Panc1 (cell line): ENCODE results near the gene ANKRD61. TPM values are rescaled to one million over a fixed set of nuclear protein-coding genes. Genes with fewer than 3 reads are reported as not detected.
"Not testable (repeated sequence)": the region's sequence is repeated elsewhere in the genome, so short reads cannot be mapped to it uniquely, and the experiment has no call there.

Source experiments
- ATAC-seq: fragments of 200-7000 bp; cut with Tn5 transposase; 2 replicates; pipeline ENCODE4 v1.9.1; 2020; ENCODE audit warnings: mild to moderate bottlenecking, moderate library complexity
- BruUV-seq: library from RNA; stranded (reverse); fragments of 400-500 nt; replicated peaks from 2 replicates; lab custom pipeline; 2021; lab: Mats Ljungman, UMichigan
- CTCF ChIA-PET: fragments of 300-600 bp; sonication (Branson Sonifier 250); formaldehyde crosslinking; loops from one replicate; lab custom pipeline; 2022; ENCODE audit warnings: antibody characterized with exemption; lab: Charles Lee
- POLR2A ChIA-PET: fragments of 300-600 bp; sonication (Branson Sonifier 250); formaldehyde crosslinking; loops from one replicate; lab custom pipeline; 2022; ENCODE audit warnings: antibody characterized with exemption; lab: Charles Lee
- DNase-seq: peaks from one replicate; pipeline ENCODE4 v3.0.0-alpha.2; 2010; ENCODE audit warnings: low read depth, low spot score
- H3K27ac ChIP-seq: 2 replicates; pipeline ENCODE4 v1.5.1; 2011; ENCODE audit warnings: mild to moderate bottlenecking, low read length, inconsistent platforms
- H3K27me3 ChIP-seq: fragments of 200-500 bp; sonication (Bioruptor generic); 2 replicates; pipeline ENCODE4 v1.6.0; 2014; ENCODE audit warnings: low read length, inconsistent platforms; ENCODE audit not compliant: control insufficient read depth, insufficient read depth
- H3K36me3 ChIP-seq: fragments of 200-500 bp; sonication (Bioruptor generic); 2 replicates; pipeline ENCODE4 v1.5.1; 2014; ENCODE audit warnings: inconsistent platforms, mild to moderate bottlenecking, low read length, moderate library complexity; ENCODE audit not compliant: control insufficient read depth, insufficient read depth
- H3K4me1 ChIP-seq: 2 replicates; pipeline ENCODE4 v1.5.1; 2011; ENCODE audit warnings: inconsistent platforms, mild to moderate bottlenecking, low read length, moderate library complexity; ENCODE audit not compliant: control insufficient read depth, insufficient read depth
- H3K4me3 ChIP-seq, 2 experiments: 2 replicates each; pipeline ENCODE4 v1.5.1; 2011 to 2012; ENCODE audit warnings: low read depth in 2 of 2, low read length in 2 of 2, mild to moderate bottlenecking in 2 of 2, inconsistent platforms in 1 of 2, moderate library complexity in 1 of 2
- H3K9me3 ChIP-seq: fragments of 200-500 bp; sonication (Bioruptor generic); 2 replicates; pipeline ENCODE4 v1.5.1; 2014; ENCODE audit warnings: low read depth, mild to moderate bottlenecking, inconsistent platforms, low read length, moderate library complexity; ENCODE audit not compliant: control insufficient read depth, insufficient read depth
- POLR2AphosphoS5 ChIP-seq: IDR thresholded peaks from 2 replicates; pipeline ENCODE4 v1.6.1; 2012; ENCODE audit warnings: mild to moderate bottlenecking, low read depth, low read length, moderate library complexity
- SIN3A ChIP-seq: IDR thresholded peaks from 2 replicates; pipeline ENCODE4 v1.6.1; 2012; ENCODE audit warnings: low read depth, mild to moderate bottlenecking, low read length, moderate library complexity, borderline replicate concordance; ENCODE audit not compliant: insufficient read depth
- TCF7L2 ChIP-seq: IDR thresholded peaks from 2 replicates; pipeline ENCODE4 v1.6.1; 2011; ENCODE audit warnings: mild to moderate bottlenecking, low read depth, low read length, inconsistent platforms
- in situ Hi-C: cut with HindIII; loops from 2 replicates; pipeline ENCODE4 v1.10.0; 2016; ENCODE audit warnings: low sequenced_read_pairs, low pct_unique_long_range_greater_than_20kb
- intact Hi-C: fragments of 100-400 bp; cut with micrococcal nuclease; formaldehyde crosslinking; loops from one replicate; pipeline ENCODE4 v1.10.0; 2022; ENCODE audit not compliant: unreplicated experiment
- total RNA-seq: library from RNA; stranded (reverse); gene quantifications from one replicate; pipeline ENCODE4 v1.2.1, GENCODE V29; 2021; ENCODE audit not compliant: unreplicated experiment
- TF ChIP-seq, protein P1 (sequence below), 2 experiments: IDR thresholded peaks; 2 replicates each; pipeline ENCODE4 v1.6.1; 2011 to 2012; ENCODE audit warnings: low read depth in 2 of 2, control low read depth in 1 of 2, low read length in 1 of 2, mild to moderate bottlenecking in 1 of 2, moderate library complexity in 1 of 2; ENCODE audit not compliant: insufficient read depth in 1 of 2
- TF ChIP-seq, protein P2 (sequence below): fragments of 450-650 bp; IDR thresholded peaks from 2 replicates; pipeline ENCODE4 v1.5.1; 2017; ENCODE audit warnings: mild to moderate bottlenecking

ANKRD61 gene
- total RNA-seq, 1 experiment from 2014 or later = 0.18 TPM

DNA sequence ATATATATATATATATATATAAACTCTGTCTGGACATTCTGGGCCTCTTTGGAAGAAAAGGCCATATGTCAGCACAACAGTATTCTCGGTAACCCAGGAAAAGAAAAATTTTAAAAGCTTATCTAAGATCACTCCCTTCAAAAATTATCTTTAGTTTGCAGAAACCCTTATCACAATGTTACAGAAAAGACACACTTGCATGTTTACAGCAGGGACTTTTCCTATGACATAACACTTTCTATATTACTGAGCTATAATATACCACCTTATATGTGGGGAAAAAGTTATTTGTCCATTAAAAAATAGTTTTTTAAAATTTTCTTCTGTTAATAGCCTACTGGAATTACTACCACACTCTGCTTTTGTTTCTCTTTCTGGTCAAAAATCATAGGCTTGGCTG lies 25.4 kb downstream of the ANKRD61 start:
- no peak for DNase-seq
- Histone ChIP-seq H3K4me1 (peaks cover 8% of the 10 kb centered on the region), H3K36me3 (peaks cover 12% of the 10 kb centered on the region), H3K27ac (0 out of 2 replicates have a peak overlapping the region, but pooled peaks have one; percentile 89), H3K27me3 (no peaks in the 10 kb centered on the region), H3K9me3 (no peaks in the 10 kb centered on the region), H3K4me3 (peak overlapping the region; percentile 67 to 73)
- in situ Hi-C loops = no loop called here
- TF ChIP-seq TCF7L2 (no peak), SIN3A (no peak), POLR2AphosphoS5 (no peak)
- TF ChIP-seq, protein P1, sequence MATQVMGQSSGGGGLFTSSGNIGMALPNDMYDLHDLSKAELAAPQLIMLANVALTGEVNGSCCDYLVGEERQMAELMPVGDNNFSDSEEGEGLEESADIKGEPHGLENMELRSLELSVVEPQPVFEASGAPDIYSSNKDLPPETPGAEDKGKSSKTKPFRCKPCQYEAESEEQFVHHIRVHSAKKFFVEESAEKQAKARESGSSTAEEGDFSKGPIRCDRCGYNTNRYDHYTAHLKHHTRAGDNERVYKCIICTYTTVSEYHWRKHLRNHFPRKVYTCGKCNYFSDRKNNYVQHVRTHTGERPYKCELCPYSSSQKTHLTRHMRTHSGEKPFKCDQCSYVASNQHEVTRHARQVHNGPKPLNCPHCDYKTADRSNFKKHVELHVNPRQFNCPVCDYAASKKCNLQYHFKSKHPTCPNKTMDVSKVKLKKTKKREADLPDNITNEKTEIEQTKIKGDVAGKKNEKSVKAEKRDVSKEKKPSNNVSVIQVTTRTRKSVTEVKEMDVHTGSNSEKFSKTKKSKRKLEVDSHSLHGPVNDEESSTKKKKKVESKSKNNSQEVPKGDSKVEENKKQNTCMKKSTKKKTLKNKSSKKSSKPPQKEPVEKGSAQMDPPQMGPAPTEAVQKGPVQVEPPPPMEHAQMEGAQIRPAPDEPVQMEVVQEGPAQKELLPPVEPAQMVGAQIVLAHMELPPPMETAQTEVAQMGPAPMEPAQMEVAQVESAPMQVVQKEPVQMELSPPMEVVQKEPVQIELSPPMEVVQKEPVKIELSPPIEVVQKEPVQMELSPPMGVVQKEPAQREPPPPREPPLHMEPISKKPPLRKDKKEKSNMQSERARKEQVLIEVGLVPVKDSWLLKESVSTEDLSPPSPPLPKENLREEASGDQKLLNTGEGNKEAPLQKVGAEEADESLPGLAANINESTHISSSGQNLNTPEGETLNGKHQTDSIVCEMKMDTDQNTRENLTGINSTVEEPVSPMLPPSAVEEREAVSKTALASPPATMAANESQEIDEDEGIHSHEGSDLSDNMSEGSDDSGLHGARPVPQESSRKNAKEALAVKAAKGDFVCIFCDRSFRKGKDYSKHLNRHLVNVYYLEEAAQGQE (IDR thresholded peaks at IDR 0.05; ENCODE audit: insufficient read depth in 1 of 2, low read depth in 2 of 2, low read length in 1 of 2) = no peak
- TF ChIP-seq, protein P2, sequence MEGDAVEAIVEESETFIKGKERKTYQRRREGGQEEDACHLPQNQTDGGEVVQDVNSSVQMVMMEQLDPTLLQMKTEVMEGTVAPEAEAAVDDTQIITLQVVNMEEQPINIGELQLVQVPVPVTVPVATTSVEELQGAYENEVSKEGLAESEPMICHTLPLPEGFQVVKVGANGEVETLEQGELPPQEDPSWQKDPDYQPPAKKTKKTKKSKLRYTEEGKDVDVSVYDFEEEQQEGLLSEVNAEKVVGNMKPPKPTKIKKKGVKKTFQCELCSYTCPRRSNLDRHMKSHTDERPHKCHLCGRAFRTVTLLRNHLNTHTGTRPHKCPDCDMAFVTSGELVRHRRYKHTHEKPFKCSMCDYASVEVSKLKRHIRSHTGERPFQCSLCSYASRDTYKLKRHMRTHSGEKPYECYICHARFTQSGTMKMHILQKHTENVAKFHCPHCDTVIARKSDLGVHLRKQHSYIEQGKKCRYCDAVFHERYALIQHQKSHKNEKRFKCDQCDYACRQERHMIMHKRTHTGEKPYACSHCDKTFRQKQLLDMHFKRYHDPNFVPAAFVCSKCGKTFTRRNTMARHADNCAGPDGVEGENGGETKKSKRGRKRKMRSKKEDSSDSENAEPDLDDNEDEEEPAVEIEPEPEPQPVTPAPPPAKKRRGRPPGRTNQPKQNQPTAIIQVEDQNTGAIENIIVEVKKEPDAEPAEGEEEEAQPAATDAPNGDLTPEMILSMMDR = no peak
- ATAC-seq = no peak
- CTCF ChIA-PET = interaction anchor here (0.6 kb wide), 1 partner anchor 12 kb away, joined by 3 read pairs; no protein-coding TSS in a partner anchor
- BruUV-seq = no TSS peak
- intact Hi-C loops = no loop called here
- POLR2A ChIA-PET = no interaction called here

DNA sequence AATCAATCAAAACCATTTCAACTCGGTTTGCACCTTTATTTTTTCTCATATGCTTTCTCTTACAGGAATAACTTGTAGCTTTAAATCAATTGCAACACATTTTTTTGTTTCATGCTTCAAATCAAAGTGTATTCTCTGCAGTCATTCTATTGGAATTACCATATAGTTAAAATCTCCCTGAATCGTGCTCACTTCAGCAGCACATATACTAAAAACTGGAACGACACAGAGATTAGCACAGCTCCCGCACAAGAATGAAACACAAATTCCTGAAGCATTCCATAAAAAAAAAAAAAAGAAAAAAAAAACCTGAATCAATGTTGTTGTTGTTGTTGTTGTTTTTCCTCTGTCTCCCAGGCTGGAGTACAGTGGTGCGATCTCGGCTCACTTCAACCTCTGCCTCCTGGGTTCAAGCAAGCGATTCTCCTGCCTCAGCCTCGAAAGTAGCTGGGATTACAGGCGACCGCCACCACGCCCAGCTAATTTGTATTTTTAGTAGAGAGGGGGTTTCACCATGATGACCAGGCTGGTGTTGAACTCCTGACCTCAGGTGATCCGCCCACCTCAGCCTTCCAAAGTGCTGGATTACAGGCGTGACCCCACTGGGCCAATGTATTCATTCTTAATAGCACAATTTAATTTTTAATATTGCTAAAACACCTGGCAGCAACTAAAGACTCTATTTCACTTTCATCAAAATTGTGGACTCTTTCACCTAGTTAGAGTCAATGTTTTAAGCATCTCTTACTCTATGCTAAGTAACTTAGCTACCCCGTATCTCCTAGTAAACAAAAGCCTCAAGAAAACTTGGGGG lies 26.3 kb downstream of the ANKRD61 start:
- no peak for ATAC-seq
- H3K36me3 ChIP-seq = peaks cover 9% of the 10 kb centered on the region
- H3K9me3 ChIP-seq = no peaks in the 10 kb centered on the region
- ChIA-PET CTCF (interaction anchor here (0.6 kb wide), 1 partner anchor 276 kb away, joined by 8 read pairs; the partner anchor contains the start of gene RNF216), POLR2A (interaction anchor here (0.6 to 1.2 kb wide), 2 partner anchors 32 to 44 kb away, joined by 5 to 9 read pairs; no protein-coding TSS in a partner anchor)
- intact Hi-C loops (no loop called here), in situ Hi-C loops (no loop called here)
- peak overlapping the region; percentile 89 for H3K27ac ChIP-seq
- DNase-seq = no peak
- peaks cover 8% of the 10 kb centered on the region for H3K4me1 ChIP-seq
- TF ChIP-seq, protein P2 = no peak
- no peak for TF ChIP-seq SIN3A
- no peak for TF ChIP-seq TCF7L2
- TF ChIP-seq POLR2AphosphoS5 = no peak
- TF ChIP-seq, protein P1 (IDR thresholded peaks at IDR 0.05; ENCODE audit: insufficient read depth in 1 of 2, low read depth in 2 of 2, low read length in 1 of 2) = no peak
- no peaks in the 10 kb centered on the region for H3K27me3 ChIP-seq
- peak overlapping the region; percentile 67 to 73 for H3K4me3 ChIP-seq
- no TSS peak for BruUV-seq

DNA sequence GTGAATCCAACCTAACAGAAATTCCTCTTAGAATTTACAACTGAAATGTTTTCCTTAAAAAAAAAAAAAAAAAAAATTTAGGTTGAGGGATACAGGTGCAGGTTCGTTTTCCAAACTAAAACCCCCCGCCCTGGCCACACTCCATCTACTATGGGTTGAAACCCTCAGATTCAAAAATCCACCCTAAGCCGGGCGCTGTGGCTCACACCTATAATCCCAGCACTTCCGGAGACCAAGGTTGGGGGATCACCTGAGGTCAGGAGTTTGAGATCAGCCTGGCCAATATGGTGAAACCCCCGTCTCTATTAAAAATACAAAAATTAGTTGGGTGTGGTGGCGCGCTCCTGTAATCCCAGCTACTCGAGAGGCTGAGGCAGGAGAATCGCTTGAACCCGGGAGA lies 28.8 kb downstream of the ANKRD61 start:
- BruUV-seq, CTCF ChIA-PET: not testable (repeated sequence)

More for the DNA sequence above, 28.8 kb downstream of the ANKRD61 start:
- H3K36me3 ChIP-seq, H3K4me1 ChIP-seq, DNase-seq, intact Hi-C loops, POLR2A ChIA-PET, in situ Hi-C loops, H3K27me3 ChIP-seq, ATAC-seq, H3K9me3 ChIP-seq: not testable (repeated sequence)
- H3K4me3 ChIP-seq = peak overlapping the region; percentile 67 to 73
- peak overlapping the region; percentile 93 for H3K27ac ChIP-seq
